Brain microvascular endothelial cell (primary cell): Measurements from ENCODE around the gene DHRS3.

Experiments
- DNase-seq: peaks from one replicate; pipeline ENCODE4 v3.0.0-alpha.2; 2020
- H3K27ac ChIP-seq: fragments of 250-450 bp; sonication (Bioruptor Pico); 2 replicates; pipeline ENCODE4 v1.5.1; 2020; ENCODE audit warnings: mild to moderate bottlenecking, moderate library complexity
- H3K27me3 ChIP-seq: fragments of 250-450 bp; sonication (Bioruptor Pico); replicated peaks from 2 replicates; pipeline ENCODE4 v1.5.1; 2020; ENCODE audit warnings: mild to moderate bottlenecking
- H3K36me3 ChIP-seq: fragments of 250-450 bp; sonication (Bioruptor Pico); replicated peaks from 2 replicates; pipeline ENCODE4 v1.5.1; 2020; ENCODE audit warnings: mild to moderate bottlenecking
- H3K4me3 ChIP-seq: 2 replicates; pipeline ENCODE4 v1.5.1; 2011; ENCODE audit warnings: low read depth, mild to moderate bottlenecking, control low read depth, low read length, moderate library complexity
- CTCF ChIP-seq: IDR thresholded peaks from 2 replicates; pipeline ENCODE4 v1.5.1; 2011; ENCODE audit warnings: low read depth, mild to moderate bottlenecking, moderate library complexity, low read length, control low read depth, inconsistent platforms; ENCODE audit errors: missing control alignments
- in situ Hi-C: cut with HindIII; loops from 2 replicates; pipeline ENCODE4 v1.10.0; 2017; ENCODE audit warnings: low sequenced_read_pairs, low pct_ligation_motif_present

DHRS3 gene

GRCh38 chr1:12621346-12622335 is 3.6 kb upstream of the DHRS3 start:
- Histone ChIP-seq H3K4me3 (no peak overlapping the region), H3K27ac (no peak overlapping the region), H3K27me3 (no peaks in the 10 kb centered on the region), H3K36me3 (peaks cover 5% of the 10 kb centered on the region)
- in situ Hi-C loops = no loop called here
- DNase-seq = no peak
- TF ChIP-seq CTCF = no peak

GRCh38 chr1:12620931-12621330 is 2.9 kb upstream of the DHRS3 start:
- peaks cover 8% of the 10 kb centered on the region for H3K36me3 ChIP-seq
- H3K4me3 ChIP-seq = no peak overlapping the region
- no peak for DNase-seq
- H3K27me3 ChIP-seq = no peaks in the 10 kb centered on the region
- in situ Hi-C loops = no loop called here
- no peak overlapping the region for H3K27ac ChIP-seq
- no peak for TF ChIP-seq CTCF

- Histone ChIP-seq H3K4me3 (no peak overlapping the region), H3K27me3 (no peaks in the 10 kb centered on the region), H3K27ac (peak overlapping the region; percentile 98), H3K36me3 (peaks cover 13% of the 10 kb centered on the region)
- in situ Hi-C loops = no loop called here
- no peak for DNase-seq
- no peak for TF ChIP-seq CTCF
Measured at GRCh38 chr1:12620488-12620865, 2.5 kb upstream of the DHRS3 start.

GRCh38 chr1:12619792-12620487 is 1.9 kb upstream of the DHRS3 start:
- peak overlapping the region; percentile 98 for H3K27ac ChIP-seq

More at GRCh38 chr1:12619792-12620487, 1.9 kb upstream of the DHRS3 start:
- Histone ChIP-seq H3K27me3 (no peaks in the 10 kb centered on the region), H3K4me3 (peak overlapping the region; percentile 93), H3K36me3 (peaks cover 18% of the 10 kb centered on the region)
- peak; percentile 85 for DNase-seq
- peak; percentile 97 for TF ChIP-seq CTCF
- in situ Hi-C loops = no loop called here
